ENCODE measurements around the gene CD96.

DNA sequence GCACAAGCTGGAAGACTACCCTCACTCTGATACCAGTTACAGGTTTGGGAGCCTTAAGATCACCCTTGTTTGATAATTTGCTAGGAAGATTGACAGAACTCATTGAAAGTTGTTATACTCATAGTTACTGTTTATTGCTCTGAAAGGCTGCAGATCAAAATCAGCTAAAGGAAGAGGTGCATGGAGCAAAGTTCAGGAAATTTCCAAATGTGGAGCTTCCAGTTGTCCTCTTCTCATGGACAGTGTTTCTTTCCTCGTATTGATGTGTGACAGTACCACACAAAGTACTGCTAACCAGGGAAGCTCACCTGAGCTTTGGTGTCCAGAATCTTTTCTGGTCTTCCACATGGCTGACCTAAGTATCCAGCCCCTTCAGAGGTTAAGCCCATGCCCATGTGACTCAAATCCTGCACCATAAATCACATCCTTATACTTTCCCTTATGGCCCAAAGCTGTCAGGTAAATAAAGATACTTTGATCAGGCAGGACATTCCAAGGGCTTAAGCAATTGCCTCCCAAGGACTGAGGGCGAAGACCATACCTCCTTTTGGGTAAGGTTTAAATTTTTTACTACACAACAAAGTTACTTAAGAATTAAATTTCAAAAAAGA is 146.3 kb downstream of the CD96 start:
- TF ChIP-seq CTCF (conservative IDR thresholded peaks at IDR 0.05; ENCODE audit: low read depth in 2 of 2) = no peak
- TF ChIP-seq EZH2phosphoT487 (IDR thresholded peaks at IDR 0.05; ENCODE audit: unreplicated experiment) = no peak
- no peak for TF ChIP-seq EZH2 (IDR thresholded peaks at IDR 0.05; ENCODE audit: low read depth, unreplicated experiment)
- TF ChIP-seq, protein P1, sequence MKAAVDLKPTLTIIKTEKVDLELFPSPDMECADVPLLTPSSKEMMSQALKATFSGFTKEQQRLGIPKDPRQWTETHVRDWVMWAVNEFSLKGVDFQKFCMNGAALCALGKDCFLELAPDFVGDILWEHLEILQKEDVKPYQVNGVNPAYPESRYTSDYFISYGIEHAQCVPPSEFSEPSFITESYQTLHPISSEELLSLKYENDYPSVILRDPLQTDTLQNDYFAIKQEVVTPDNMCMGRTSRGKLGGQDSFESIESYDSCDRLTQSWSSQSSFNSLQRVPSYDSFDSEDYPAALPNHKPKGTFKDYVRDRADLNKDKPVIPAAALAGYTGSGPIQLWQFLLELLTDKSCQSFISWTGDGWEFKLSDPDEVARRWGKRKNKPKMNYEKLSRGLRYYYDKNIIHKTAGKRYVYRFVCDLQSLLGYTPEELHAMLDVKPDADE (IDR thresholded peaks at IDR 0.05) = no peak
- no peak for TF ChIP-seq CREB1 (CRISPR knock-in tag; IDR thresholded peaks at IDR 0.05; ENCODE audit: low read depth)
- TF ChIP-seq JUNB (IDR thresholded peaks at IDR 0.05; ENCODE audit: unreplicated experiment) = no peak
- TF ChIP-seq POLR2AphosphoS5 (IDR thresholded peaks at IDR 0.05; ENCODE audit: low read depth) = no peak

Measured in GM23338 (cell line).